GM19452 (cell line): ENCODE data around the gene RBPJ.
"Not testable (repeated sequence)": the region's sequence is repeated elsewhere in the genome, so short reads cannot be mapped to it uniquely, and the experiment has no call there.

Experiments
- ATAC-seq: cut with Tn5 transposase; IDR thresholded peaks from one replicate; pipeline ENCODE4 v1.9.1; 2021; ENCODE audit not compliant: unreplicated experiment

Gene RBPJ

GRCh38 chr4:26369132-26369531 lies 48.3 kb downstream of the RBPJ start:
- no peak for ATAC-seq

- ATAC-seq = no peak
Observed at GRCh38 chr4:26369581-26369980, 48.8 kb downstream of the RBPJ start.

- ATAC-seq = no peak
Observed at GRCh38 chr4:26372076-26372475, 51.3 kb downstream of the RBPJ start.

DNA sequence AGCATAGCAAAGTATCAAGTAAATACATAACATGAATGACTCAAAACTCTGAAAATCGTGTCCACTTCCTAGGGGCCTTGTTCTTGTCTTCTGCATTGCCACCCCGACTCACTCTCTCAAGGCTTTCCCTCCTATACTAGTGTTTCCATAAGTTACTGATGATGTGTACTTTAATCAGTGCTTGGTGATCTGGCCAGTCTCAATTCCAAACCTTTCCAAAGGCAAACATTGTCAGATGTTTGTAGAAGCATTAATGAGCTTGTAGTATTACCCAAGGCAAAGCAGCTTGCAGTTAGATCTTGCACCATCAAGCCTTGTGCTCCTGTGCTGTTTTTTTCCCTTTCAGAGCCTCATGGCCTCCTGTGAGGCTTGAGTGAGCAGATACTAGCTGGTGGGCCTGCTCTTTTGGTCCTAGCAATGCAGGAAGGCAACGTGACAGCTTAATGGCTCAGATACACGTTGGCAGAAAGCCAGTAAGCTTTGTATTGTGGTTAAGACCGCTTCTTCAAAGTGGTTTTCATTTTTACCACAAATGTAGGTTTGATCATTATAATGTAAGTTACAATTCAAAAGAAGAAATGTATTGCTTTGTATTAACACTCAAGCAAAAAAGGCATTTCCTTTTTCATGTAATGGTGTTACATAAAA lies 51.8 kb downstream of the RBPJ start:
- peak; percentile 95 for ATAC-seq

DNA sequence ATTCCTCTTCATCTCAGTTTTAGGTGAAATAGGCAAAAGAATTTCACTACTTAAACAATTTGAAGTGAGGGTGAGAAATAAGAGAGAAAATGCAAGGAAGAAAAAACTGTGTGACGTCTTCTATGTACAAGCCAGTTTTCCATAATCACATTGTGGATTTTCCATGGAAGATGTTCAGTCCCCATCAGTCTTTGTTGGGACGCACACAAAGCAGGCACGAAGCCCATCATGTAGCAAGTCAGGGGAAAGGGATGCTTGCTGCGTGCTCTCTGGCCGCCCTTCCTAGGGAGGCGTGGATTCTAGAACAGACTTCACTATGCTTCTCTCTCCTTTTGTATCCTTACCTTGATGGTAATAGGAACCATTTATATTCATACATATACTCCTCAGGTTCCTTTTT lies 54.7 kb downstream of the RBPJ start:
- no peak for ATAC-seq

- ATAC-seq = no peak
Observed at GRCh38 chr4:26377328-26378311, 56.8 kb downstream of the RBPJ start.

GRCh38 chr4:26379837-26380236 lies 59.0 kb downstream of the RBPJ start:
- no peak for ATAC-seq

DNA sequence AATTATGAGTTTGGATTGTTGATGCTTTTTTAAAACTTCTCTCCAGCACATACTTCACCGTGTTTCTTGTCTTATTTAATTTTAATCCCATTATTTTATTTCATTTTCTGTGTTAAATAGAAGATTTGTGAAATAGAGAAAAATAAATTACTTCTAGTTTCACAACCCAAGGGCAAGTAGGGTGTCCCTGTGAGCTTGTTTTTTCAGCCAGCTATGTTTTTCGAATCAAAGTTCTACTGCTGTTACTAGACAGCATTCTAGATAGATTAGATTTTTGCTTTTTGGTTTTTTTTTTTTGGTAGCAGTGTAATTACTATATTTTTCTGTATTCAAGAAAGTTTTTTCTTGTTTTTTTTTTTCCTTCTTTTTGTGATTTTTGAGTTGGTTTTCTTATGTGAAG lies 59.9 kb downstream of the RBPJ start:
- ATAC-seq = no peak

GRCh38 chr4:26384380-26385057 lies 63.7 kb downstream of the RBPJ start:
- ATAC-seq = no peak

- ATAC-seq = no peak
Observed at GRCh38 chr4:26385690-26386089, 64.9 kb downstream of the RBPJ start.

DNA sequence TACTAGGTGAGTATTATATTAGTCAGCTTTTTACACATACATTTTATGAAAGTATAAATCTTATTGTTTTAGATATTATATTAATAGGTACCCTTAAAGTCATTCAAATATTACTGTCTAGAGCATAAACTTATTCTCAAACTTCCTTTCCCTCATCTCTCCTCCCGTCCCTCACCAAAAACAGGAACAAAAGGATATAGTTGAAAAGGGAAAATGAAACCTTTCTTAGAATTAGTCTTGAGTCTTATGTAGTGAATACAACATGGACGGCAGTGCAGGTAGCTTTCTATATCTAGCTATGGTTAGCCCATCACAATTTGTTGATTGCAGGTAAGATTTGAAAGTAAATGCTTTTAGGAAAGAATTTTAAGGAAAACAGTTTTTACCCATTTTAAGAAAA lies 65.6 kb downstream of the RBPJ start:
- ATAC-seq = no peak

DNA sequence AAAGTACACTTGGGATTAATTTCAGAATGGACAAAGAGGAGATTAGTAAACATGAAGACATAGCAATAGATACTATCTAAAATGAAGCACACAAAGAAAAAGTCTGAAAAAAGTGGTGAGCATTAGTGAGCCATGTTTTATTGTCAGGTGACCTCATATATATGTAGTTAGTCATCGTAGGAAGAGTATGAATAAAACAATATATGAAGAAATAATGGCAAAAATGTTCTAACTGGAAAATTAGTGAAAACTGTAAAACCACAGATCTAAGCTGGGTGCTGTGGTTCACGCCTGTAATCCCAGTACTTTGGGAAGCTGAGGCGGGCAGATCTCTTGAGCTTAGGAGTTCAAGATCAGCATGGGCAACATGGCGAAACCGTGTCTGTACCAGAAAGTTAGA lies 67.9 kb downstream of the RBPJ start:
- no peak for ATAC-seq

DNA sequence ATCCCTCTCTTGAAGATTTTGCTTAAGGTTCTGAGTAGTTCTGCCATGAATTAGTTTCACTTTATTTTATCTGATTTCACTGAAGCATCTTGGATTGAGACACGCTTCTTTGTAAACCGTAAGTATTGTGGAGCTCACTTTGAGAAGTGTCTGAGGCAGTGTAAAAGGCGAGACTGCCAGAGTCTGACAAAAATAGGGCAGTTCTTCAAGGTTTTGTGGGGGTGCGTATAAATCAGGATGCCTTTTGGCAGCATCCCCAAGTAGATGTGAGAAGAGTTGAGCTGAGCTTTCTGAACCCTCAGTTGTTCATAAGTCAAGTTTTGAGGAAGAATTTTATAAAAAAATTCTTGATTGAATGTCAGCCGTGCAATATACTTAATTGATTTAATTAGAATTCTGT lies 76.3 kb downstream of the RBPJ start:
- ATAC-seq = no peak

GRCh38 chr4:26400132-26400531 lies 79.3 kb downstream of the RBPJ start:
- ATAC-seq = no peak

DNA sequence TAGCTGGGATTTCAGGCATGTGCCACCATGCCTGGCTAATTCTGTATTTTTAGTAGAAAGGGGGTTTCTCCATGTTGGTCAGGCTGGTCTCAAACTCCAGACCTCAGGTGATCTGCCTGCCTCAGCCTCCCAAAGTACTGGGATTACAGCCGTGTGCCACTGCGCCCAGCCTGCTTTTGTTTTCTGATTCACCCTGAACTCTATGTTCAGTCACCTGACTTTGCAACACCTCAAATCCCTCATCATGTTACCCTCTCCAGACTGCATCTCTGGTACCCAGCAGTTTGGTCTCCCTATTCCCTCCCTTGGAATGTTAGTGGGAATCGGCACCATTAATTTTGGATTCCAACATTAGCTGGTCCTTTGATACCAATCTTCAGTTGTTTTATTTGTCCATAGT lies 81.2 kb downstream of the RBPJ start:
- not testable (repeated sequence) for ATAC-seq

DNA sequence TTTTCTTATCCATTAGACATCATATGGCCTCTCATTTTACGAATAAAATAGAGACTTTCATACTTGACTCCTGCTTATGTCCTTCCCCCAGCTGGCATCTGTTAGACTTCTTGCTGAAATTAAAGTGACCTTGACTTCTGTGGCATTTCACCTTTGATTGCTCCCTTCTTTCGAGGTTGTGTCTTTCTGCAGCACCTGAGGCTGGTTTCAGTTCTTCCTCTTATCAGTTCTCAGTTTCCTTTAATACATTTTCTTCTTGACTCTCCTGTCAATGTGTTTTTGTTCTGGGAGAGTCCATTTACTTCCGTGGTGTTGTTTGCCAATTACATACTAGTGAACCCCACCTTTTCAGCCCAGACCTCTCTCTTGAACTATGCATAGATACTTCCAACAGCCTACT lies 81.6 kb downstream of the RBPJ start:
- ATAC-seq = no peak

DNA sequence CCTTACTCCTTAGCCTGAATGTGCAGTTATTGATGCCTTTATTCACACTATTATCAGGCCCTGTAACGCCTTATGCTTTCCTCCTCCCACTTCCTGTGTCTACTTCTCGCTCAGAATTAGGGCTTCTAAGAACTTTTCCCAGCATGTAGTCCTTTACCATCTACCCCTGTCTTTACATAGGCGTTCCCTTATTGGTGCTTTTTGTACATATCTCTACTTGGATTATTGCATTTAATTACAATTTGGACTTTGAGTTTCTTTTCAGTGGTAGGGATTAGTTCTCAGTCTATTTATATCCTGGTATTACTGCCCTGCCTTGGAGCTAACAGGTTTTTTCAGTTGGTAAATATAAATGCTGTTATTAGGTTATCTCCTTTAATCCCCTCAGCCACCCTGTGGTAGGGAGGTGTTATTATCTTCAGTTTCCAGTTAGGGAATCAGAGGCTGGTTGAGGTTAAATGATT lies 84.0 kb downstream of the RBPJ start:
- no peak for ATAC-seq

GRCh38 chr4:26406346-26406975 lies 85.6 kb downstream of the RBPJ start:
- no peak for ATAC-seq

DNA sequence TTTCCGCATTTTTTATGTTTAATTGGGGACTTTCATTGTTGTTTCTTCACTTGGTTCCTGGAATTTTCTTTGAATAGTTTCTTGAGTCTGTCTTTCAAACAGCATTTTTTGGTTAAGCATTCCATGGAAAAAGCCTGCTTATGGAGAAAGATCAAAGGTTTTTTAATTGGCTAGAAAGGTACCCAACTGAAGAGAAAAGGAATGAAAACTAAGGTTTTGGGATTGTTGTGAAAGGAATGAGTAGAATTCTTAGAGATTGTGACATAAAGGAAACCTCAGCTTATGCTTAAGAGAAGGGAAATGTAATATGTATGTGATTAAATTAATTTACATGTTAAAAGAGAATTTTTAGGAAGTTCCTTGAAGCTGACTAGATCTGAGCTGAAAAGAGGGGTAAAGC lies 86.7 kb downstream of the RBPJ start:
- no peak for ATAC-seq

GRCh38 chr4:26410385-26411293 lies 89.8 kb downstream of the RBPJ start:
- ATAC-seq = peak; percentile 66
